DLD1 (cell line): ENCODE measurements around the gene DPP3.

ENCODE experiments used
- in situ Hi-C: cut with HindIII; loops from 2 replicates; pipeline ENCODE4 v1.10.0; 2017; ENCODE audit warnings: low sequenced_read_pairs

Gene DPP3

DNA sequence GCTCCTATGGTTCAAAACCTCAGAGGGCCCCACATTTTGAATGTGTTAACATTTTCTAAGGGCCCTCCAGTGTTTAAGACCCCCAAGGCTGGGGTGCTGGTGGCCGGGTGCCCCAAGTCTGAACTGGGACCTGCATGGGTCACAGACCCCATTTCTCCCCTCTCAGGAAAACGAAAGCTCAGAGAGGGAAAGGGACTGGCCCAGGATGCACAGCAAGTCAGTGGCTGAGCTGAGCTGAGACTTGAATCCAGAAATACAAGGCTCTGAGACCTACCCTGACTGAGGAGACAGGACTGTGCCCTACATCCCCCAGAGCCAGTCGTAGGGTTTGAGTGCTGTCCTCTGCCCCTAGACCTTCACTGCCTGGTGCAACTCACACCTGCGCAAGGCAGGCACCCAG lies 70.7 kb downstream of the DPP3 start:
- in situ Hi-C loops = no loop called here

GRCh38 chr11:66554602-66555001 lies 74.4 kb downstream of the DPP3 start:
- in situ Hi-C loops = no loop called here

DNA sequence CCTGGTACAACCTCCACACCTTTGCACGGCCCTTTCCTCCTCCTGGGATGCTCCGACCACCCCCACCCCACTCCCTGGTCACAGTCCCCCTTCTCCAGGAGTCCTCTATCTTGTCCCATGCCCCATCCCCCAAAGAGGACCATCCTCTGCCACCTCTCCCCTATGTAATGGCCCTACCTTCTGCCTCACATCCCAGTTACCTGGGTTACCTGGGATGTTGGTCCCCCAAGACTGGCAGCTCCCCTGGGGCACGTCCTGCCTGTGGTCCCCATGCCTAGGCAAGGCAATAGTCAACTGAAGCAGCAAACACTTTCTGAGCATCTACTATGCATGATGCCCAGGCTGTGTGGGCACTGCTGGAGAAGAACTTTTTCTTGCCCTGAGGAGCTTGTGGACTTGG lies 75.2 kb downstream of the DPP3 start:
- in situ Hi-C loops = no loop called here

DNA sequence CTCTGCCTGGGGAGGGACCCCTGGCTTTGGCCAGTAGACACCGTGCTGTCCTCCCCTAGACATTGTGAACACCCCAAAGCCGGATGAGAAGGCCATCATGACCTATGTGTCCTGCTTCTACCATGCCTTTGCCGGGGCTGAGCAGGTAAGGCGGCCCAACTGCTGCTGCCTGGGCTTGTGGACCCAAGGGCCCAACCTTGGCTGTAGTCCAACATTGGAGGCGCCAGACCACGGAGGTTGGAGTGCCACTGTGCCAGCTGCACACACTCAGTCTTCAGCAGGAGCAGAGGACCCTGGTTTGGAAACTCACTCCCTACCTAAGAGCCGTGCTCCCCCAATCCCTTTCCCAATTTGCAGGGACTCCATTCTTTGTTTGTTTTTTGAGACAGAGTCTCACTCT lies 75.9 kb downstream of the DPP3 start:
- in situ Hi-C loops = no loop called here

GRCh38 chr11:66557733-66558326 lies 77.6 kb downstream of the DPP3 start:
- in situ Hi-C loops = no loop called here
